Measurements from ENCODE around the gene SMARCD3.

The SMARCD3 gene

GRCh38 chr7:151211155-151211772, 37.2 kb downstream of the SMARCD3 start:
- Histone ChIP-seq H3K36me3 (ENCODE audit: control insufficient read depth, insufficient read depth, low read length) (peaks cover 21% of the 10 kb centered on the region), H3K4me3 (ENCODE audit: insufficient read depth, low read depth, low read length) (no peak overlapping the region), H3K27me3 (ENCODE audit: control insufficient read depth, insufficient read depth, low read length, poor library complexity, severe bottlenecking) (no peaks in the 10 kb centered on the region), H3K4me1 (ENCODE audit: control insufficient read depth, insufficient read depth, low read length) (peaks cover 8% of the 10 kb centered on the region), H3K27ac (ENCODE audit: insufficient read depth, low read depth, low read length, poor library complexity, severe bottlenecking) (no peak overlapping the region), H3K9me3 (ENCODE audit: control insufficient read depth, low read length) (no peaks in the 10 kb centered on the region)
- WGBS, 2 experiments, result 89 to 94% methylated on average over 1 to 3 of the region's 3 CpGs

DNA sequence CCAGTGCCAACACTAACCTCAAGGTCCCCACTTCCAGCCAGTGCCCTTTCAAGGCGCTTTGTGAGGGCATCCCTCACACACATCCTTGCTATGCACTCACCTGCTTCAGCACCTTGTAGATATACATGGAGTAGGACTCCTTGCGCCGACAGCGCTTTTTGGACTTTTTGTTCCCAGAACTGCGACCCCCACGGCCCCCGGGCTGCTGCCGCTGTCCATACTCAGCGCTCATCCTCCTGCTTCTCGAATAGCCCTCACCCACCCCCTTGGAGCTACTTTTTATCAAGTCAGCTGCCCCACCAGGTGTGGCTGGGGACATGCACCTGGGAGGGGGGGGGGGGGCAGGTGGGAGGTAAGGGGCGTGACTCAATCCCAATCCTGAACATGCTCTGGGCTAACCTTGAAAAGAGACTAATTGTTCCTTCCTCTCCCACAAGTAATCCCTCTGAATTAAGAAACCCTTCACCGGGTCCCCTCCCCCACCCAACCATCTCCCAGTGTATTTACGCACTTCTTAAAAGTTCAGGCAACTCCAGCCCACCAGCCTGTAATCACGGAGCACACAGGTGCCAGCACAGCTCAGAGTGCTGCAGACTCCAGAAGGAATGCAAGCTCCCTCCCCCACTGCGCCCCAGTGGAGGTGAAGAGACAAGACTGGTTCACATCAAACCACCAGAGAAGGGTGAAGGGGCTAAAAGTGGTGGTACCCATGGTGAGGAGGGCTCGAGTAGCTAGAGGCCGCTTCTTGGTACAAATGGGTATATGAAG, 38.2 kb downstream of the SMARCD3 start, which contains the start of gene H2BK1:
TSS of gene H2BK1 (minus strand) at position 402 of the 768 bp plus-strand sequence. CDS start at position 232, 170 bp downstream.
- H3K4me3 ChIP-seq (ENCODE audit: insufficient read depth, low read depth, low read length), result no peak within 1 kb of the TSS
- WGBS, 2 experiments, result 82 to 90% methylated on average over 17 of the region's 17 CpGs

GRCh38 chr7:151209588-151209987, 38.9 kb downstream of the SMARCD3 start:
- H3K4me1 ChIP-seq (ENCODE audit: control insufficient read depth, insufficient read depth, low read length), result peaks cover 8% of the 10 kb centered on the region
- H3K27me3 ChIP-seq (ENCODE audit: control insufficient read depth, insufficient read depth, low read length, poor library complexity, severe bottlenecking), result no peaks in the 10 kb centered on the region
- H3K9me3 ChIP-seq (ENCODE audit: control insufficient read depth, low read length), result no peaks in the 10 kb centered on the region
- H3K36me3 ChIP-seq (ENCODE audit: control insufficient read depth, insufficient read depth, low read length), result peaks cover 5% of the 10 kb centered on the region
- 94 to 96% methylated on average over 6 of the region's 6 CpGs for WGBS, 2 experiments
- no peak overlapping the region for H3K4me3 ChIP-seq (ENCODE audit: insufficient read depth, low read depth, low read length)
- no peak overlapping the region for H3K27ac ChIP-seq (ENCODE audit: insufficient read depth, low read depth, low read length, poor library complexity, severe bottlenecking)

More for the DNA sequence above, 38.2 kb downstream of the SMARCD3 start, which contains the start of gene H2BK1:
- H3K9me3 ChIP-seq (ENCODE audit: control insufficient read depth, low read length), result no peaks in the 10 kb centered on the region
- H3K27ac ChIP-seq (ENCODE audit: insufficient read depth, low read depth, low read length, poor library complexity, severe bottlenecking), result no peak within 1 kb of the TSS
- peaks cover 8% of the 10 kb centered on the region for H3K4me1 ChIP-seq (ENCODE audit: control insufficient read depth, insufficient read depth, low read length)
- H3K27me3 ChIP-seq (ENCODE audit: control insufficient read depth, insufficient read depth, low read length, poor library complexity, severe bottlenecking), result no peaks in the 10 kb centered on the region
- H3K36me3 ChIP-seq (ENCODE audit: control insufficient read depth, insufficient read depth, low read length), result peaks cover 12% of the 10 kb centered on the region

DNA sequence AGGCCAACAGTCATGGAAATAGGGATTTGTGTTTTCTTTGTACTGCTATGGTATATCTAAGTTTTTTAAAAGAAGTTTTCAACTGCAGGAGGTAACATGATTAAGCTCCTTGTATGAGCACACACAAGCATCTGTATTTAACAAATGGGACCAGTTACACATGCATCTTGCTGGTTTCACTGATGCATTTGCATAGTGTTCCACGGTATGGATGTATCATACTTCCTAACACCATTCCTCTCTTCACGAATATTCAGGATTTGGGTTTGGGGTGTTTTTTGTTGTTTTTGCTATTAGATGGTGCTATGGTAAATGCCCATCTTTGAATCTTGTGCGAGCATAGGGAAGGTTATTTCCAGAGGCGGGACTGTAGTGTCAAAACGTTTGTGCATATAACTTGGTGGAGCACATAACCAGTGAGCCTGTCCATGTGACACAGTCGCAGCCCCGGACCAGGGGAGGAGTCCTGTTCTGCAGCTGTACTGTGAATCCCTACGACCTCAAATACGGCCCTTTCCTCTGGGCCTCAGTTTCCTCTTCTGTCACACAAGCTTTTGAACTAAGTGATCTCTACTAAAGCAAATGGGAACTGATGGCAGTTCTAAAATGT, 40.1 kb downstream of the SMARCD3 start:
- Histone ChIP-seq H3K27me3 (ENCODE audit: control insufficient read depth, insufficient read depth, low read length, poor library complexity, severe bottlenecking) (no peaks in the 10 kb centered on the region), H3K9me3 (ENCODE audit: control insufficient read depth, low read length) (no peaks in the 10 kb centered on the region), H3K4me3 (ENCODE audit: insufficient read depth, low read depth, low read length) (no peak overlapping the region), H3K36me3 (ENCODE audit: control insufficient read depth, insufficient read depth, low read length) (no peaks in the 10 kb centered on the region), H3K27ac (ENCODE audit: insufficient read depth, low read depth, low read length, poor library complexity, severe bottlenecking) (no peak overlapping the region), H3K4me1 (ENCODE audit: control insufficient read depth, insufficient read depth, low read length) (peaks cover 8% of the 10 kb centered on the region)
- 84 to 86% methylated on average over 9 of the region's 9 CpGs for WGBS, 2 experiments

DNA sequence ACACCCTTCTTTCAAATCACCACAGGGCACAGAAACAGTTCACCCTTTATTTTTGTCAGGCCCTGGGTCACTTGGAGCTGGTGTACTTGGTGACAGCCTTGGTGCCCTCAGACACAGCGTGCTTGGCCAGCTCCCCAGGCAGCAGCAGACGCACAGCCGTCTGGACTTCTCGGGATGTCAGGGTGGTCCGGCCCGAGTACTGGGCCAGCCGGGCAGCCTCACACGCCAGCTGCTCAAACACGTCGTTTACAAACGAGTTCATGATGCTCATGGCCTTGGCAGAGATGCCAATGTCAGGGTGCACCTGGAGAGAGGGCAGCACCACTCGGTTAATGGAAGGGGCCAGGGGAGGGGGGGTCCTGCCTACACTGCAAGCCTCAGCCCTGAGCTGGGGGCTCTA, 40.7 kb downstream of the SMARCD3 start:
- Histone ChIP-seq H3K4me3 (ENCODE audit: insufficient read depth, low read depth, low read length) (no peak overlapping the region), H3K27ac (ENCODE audit: insufficient read depth, low read depth, low read length, poor library complexity, severe bottlenecking) (no peak overlapping the region), H3K4me1 (ENCODE audit: control insufficient read depth, insufficient read depth, low read length) (peaks cover 8% of the 10 kb centered on the region), H3K27me3 (ENCODE audit: control insufficient read depth, insufficient read depth, low read length, poor library complexity, severe bottlenecking) (no peaks in the 10 kb centered on the region), H3K36me3 (ENCODE audit: control insufficient read depth, insufficient read depth, low read length) (no peaks in the 10 kb centered on the region), H3K9me3 (ENCODE audit: control insufficient read depth, low read length) (no peaks in the 10 kb centered on the region)
- WGBS, 2 experiments, result 93% methylated on average over 12 of the region's 12 CpGs

- H3K4me3 ChIP-seq (ENCODE audit: insufficient read depth, low read depth, low read length), result no peak overlapping the region
- 87 to 89% methylated on average over 9 of the region's 9 CpGs for WGBS, 2 experiments
- no peak overlapping the region for H3K27ac ChIP-seq (ENCODE audit: insufficient read depth, low read depth, low read length, poor library complexity, severe bottlenecking)
- no peaks in the 10 kb centered on the region for H3K36me3 ChIP-seq (ENCODE audit: control insufficient read depth, insufficient read depth, low read length)
- peaks cover 8% of the 10 kb centered on the region for H3K4me1 ChIP-seq (ENCODE audit: control insufficient read depth, insufficient read depth, low read length)
- no peaks in the 10 kb centered on the region for H3K27me3 ChIP-seq (ENCODE audit: control insufficient read depth, insufficient read depth, low read length, poor library complexity, severe bottlenecking)
- no peaks in the 10 kb centered on the region for H3K9me3 ChIP-seq (ENCODE audit: control insufficient read depth, low read length)
These were observed 41.2 kb downstream of the SMARCD3 start for GRCh38 chr7:151207315-151207714.

- Histone ChIP-seq H3K27me3 (ENCODE audit: control insufficient read depth, insufficient read depth, low read length, poor library complexity, severe bottlenecking) (no peaks in the 10 kb centered on the region), H3K4me3 (ENCODE audit: insufficient read depth, low read depth, low read length) (no peak overlapping the region), H3K27ac (ENCODE audit: insufficient read depth, low read depth, low read length, poor library complexity, severe bottlenecking) (no peak overlapping the region), H3K36me3 (ENCODE audit: control insufficient read depth, insufficient read depth, low read length) (no peaks in the 10 kb centered on the region), H3K4me1 (ENCODE audit: control insufficient read depth, insufficient read depth, low read length) (peaks cover 8% of the 10 kb centered on the region), H3K9me3 (ENCODE audit: control insufficient read depth, low read length) (no peaks in the 10 kb centered on the region)
- 87 to 92% methylated on average over 9 of the region's 9 CpGs for WGBS, 2 experiments
These were observed 41.6 kb downstream of the SMARCD3 start for GRCh38 chr7:151206914-151207313.

GRCh38 chr7:151205730-151206129, 42.8 kb downstream of the SMARCD3 start:
- no peaks in the 10 kb centered on the region for H3K9me3 ChIP-seq (ENCODE audit: control insufficient read depth, low read length)
- peaks cover 8% of the 10 kb centered on the region for H3K4me1 ChIP-seq (ENCODE audit: control insufficient read depth, insufficient read depth, low read length)
- no peaks in the 10 kb centered on the region for H3K27me3 ChIP-seq (ENCODE audit: control insufficient read depth, insufficient read depth, low read length, poor library complexity, severe bottlenecking)
- no peaks in the 10 kb centered on the region for H3K36me3 ChIP-seq (ENCODE audit: control insufficient read depth, insufficient read depth, low read length)
- WGBS, 2 experiments, result 89% methylated on average over 6 of the region's 6 CpGs
- no peak overlapping the region for H3K27ac ChIP-seq (ENCODE audit: insufficient read depth, low read depth, low read length, poor library complexity, severe bottlenecking)
- no peak overlapping the region for H3K4me3 ChIP-seq (ENCODE audit: insufficient read depth, low read depth, low read length)

DNA sequence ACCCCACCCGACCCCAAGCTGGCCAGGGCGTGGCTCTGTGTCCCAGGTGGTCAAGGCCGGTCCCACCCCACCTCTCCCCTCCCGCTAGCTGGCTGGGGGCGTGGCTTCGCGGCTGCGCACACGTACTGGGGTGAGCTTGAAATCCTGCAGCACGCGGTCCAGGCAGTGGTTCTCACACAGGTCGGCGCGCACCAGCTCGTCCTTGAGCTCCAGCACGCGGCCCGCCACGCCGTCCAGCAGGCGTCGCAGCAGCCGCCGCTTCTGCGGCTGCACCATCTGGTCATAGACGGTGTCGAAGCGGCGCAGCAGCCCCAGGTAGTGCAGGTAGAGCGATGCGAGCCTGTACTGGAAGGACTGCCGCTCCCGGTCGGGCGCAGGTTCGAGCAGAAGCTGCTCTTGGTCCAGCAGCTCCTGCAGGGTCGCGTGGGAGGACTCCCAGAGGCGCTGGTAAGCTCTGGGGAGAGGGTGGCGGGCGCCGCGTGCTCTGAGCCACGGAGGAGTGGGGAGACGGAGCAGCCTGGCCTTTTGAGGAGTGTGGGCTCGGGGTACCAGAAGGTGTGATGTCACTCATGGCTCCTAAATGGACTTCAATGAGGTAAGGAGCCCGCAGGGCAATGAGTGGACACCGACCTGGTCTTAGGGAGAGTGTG, 44.0 kb downstream of the SMARCD3 start:
- no peaks in the 10 kb centered on the region for H3K27me3 ChIP-seq (ENCODE audit: control insufficient read depth, insufficient read depth, low read length, poor library complexity, severe bottlenecking)
- H3K4me3 ChIP-seq (ENCODE audit: insufficient read depth, low read depth, low read length), result no peak overlapping the region

GRCh38 chr7:151202836-151203235, 45.7 kb downstream of the SMARCD3 start:
- Histone ChIP-seq H3K9me3 (ENCODE audit: control insufficient read depth, low read length) (no peaks in the 10 kb centered on the region), H3K27me3 (ENCODE audit: control insufficient read depth, insufficient read depth, low read length, poor library complexity, severe bottlenecking) (no peaks in the 10 kb centered on the region), H3K27ac (ENCODE audit: insufficient read depth, low read depth, low read length, poor library complexity, severe bottlenecking) (no peak overlapping the region), H3K4me3 (ENCODE audit: insufficient read depth, low read depth, low read length) (no peak overlapping the region), H3K36me3 (ENCODE audit: control insufficient read depth, insufficient read depth, low read length) (no peaks in the 10 kb centered on the region), H3K4me1 (ENCODE audit: control insufficient read depth, insufficient read depth, low read length) (peaks cover 9% of the 10 kb centered on the region)
- WGBS, 2 experiments, result 92% methylated on average over 9 of the region's 9 CpGs

More for the DNA sequence above, 44.0 kb downstream of the SMARCD3 start:
- H3K9me3 ChIP-seq (ENCODE audit: control insufficient read depth, low read length), result no peaks in the 10 kb centered on the region
- WGBS, 2 experiments, result 92 to 93% methylated on average over 48 of the region's 48 CpGs
- peaks cover 6% of the 10 kb centered on the region for H3K4me1 ChIP-seq (ENCODE audit: control insufficient read depth, insufficient read depth, low read length)
- no peak overlapping the region for H3K27ac ChIP-seq (ENCODE audit: insufficient read depth, low read depth, low read length, poor library complexity, severe bottlenecking)
- no peaks in the 10 kb centered on the region for H3K36me3 ChIP-seq (ENCODE audit: control insufficient read depth, insufficient read depth, low read length)
